ENCODE results near the gene MTOR. TPM values are rescaled to one million over a fixed set of nuclear protein-coding genes. Genes with fewer than 3 reads are reported as not detected.

Gene MTOR
- total and polyA plus RNA-seq, 2 donors (not counting 3 experiments of a cell fraction or from before 2014, with no cell fraction given): 33.5 to 50.4 TPM

DNA sequence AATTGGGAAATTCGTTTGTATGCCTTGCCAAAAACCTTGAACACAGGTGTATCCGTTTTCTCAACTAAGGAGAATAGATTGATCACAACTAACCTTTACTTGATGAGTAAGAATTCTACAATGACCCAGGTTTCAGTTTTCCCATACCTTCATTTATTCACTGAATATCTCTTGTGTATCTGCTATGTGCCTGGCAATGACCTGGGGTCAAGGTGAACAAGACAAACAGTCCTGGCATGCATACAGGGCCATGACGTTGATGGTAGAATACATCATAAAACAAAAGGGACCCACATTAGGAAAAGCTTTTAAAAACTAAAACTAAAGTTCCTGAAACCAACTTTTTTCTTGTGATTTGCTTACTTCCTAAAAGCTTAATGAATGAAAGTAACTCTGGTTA is 130.5 kb downstream of the MTOR start:
- DNase-seq (ENCODE audit: low read depth, low spot score): no peak
- no TSS peak for BruUV-seq (replicated peaks)
- FAIRE-seq: no peak
- H3K27me3 ChIP-seq (ENCODE audit: control insufficient read depth in 2 of 2, insufficient read depth in 2 of 2, low read length in 2 of 2): no peaks in the 10 kb centered on the region
- no peak overlapping the region for H3K27ac ChIP-seq (ENCODE audit: insufficient read depth, low read depth, low read length)
- no peaks in the 10 kb centered on the region for H4K20me1 ChIP-seq (replicated peaks; ENCODE audit: control insufficient read depth, extremely low read depth, insufficient read depth, low read length)
- peaks cover 8% of the 10 kb centered on the region for H3K4me1 ChIP-seq (ENCODE audit: control insufficient read depth, extremely low read depth, insufficient read depth, low read length)
- no peak overlapping the region for H3K9ac ChIP-seq (replicated peaks; ENCODE audit: extremely low read depth, insufficient read depth, low read length)
- no peak overlapping the region for H3K4me2 ChIP-seq (ENCODE audit: insufficient read depth, low read length)
- H3K79me2 ChIP-seq (ENCODE audit: control insufficient read depth, insufficient read depth, low read length): no peaks in the 10 kb centered on the region
- ChIA-PET CTCF (no interaction called here), POLR2A (interaction anchor here (0.6 kb wide), 1 partner anchor 121 kb away, joined by 11 read pairs; no protein-coding TSS in a partner anchor)
- dilution Hi-C loops (cut with MboI; ENCODE audit: extremely low pct_ligation_motif_present, low sequenced_read_pairs) (no loop called here), intact Hi-C loops (cut with micrococcal nuclease) (no loop called here)
- H3K36me3 ChIP-seq (ENCODE audit: control insufficient read depth in 2 of 2, extremely low read depth in 1 of 2, insufficient read depth in 2 of 2, low read length in 2 of 2): peaks cover 19 to 49% of the 10 kb centered on the region in 2 experiments
- H3K9me1 ChIP-seq (replicated peaks; ENCODE audit: control insufficient read depth, extremely low read depth, insufficient read depth, low read length): no peaks in the 10 kb centered on the region
- no peak overlapping the region for H3K4me3 ChIP-seq (replicated peaks in 1 of 3; ENCODE audit: insufficient read depth in 1 of 3, low read depth in 1 of 3, low read length in 3 of 3)
- no peak overlapping the region for H2AFZ ChIP-seq (ENCODE audit: low read depth, low read length)
- H3K9me3 ChIP-seq (replicated peaks; ENCODE audit: control insufficient read depth, insufficient read depth, low read length): no peaks in the 10 kb centered on the region
- TF ChIP-seq EZH2 (IDR thresholded peaks at IDR 0.05; ENCODE audit: borderline replicate concordance, low read depth, low read length, severe bottlenecking): no peak
- no peak for TF ChIP-seq GATA2 (IDR thresholded peaks at IDR 0.05; ENCODE audit: insufficient read depth, insufficient read length, low read depth, low read length)
- TF ChIP-seq MYC (IDR thresholded peaks at IDR 0.05; ENCODE audit: low read depth, low read length): no peak
- TF ChIP-seq, protein P1, sequence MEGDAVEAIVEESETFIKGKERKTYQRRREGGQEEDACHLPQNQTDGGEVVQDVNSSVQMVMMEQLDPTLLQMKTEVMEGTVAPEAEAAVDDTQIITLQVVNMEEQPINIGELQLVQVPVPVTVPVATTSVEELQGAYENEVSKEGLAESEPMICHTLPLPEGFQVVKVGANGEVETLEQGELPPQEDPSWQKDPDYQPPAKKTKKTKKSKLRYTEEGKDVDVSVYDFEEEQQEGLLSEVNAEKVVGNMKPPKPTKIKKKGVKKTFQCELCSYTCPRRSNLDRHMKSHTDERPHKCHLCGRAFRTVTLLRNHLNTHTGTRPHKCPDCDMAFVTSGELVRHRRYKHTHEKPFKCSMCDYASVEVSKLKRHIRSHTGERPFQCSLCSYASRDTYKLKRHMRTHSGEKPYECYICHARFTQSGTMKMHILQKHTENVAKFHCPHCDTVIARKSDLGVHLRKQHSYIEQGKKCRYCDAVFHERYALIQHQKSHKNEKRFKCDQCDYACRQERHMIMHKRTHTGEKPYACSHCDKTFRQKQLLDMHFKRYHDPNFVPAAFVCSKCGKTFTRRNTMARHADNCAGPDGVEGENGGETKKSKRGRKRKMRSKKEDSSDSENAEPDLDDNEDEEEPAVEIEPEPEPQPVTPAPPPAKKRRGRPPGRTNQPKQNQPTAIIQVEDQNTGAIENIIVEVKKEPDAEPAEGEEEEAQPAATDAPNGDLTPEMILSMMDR (IDR thresholded peaks at IDR 0.05; ENCODE audit: extremely low read depth in 1 of 2, insufficient read depth in 1 of 2, low read depth in 1 of 2, low read length in 2 of 2): no peak
- TF ChIP-seq JUN (IDR thresholded peaks at IDR 0.05; ENCODE audit: borderline replicate concordance, insufficient read depth, insufficient read length, low read depth): no peak
- no peak for TF ChIP-seq POLR2A (IDR thresholded peaks at IDR 0.05; ENCODE audit: low read depth, low read length)
- TF ChIP-seq, protein P2, sequence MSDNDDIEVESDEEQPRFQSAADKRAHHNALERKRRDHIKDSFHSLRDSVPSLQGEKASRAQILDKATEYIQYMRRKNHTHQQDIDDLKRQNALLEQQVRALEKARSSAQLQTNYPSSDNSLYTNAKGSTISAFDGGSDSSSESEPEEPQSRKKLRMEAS (IDR thresholded peaks at IDR 0.05; ENCODE audit: insufficient read depth, insufficient read length): no peak
- TF ChIP-seq FOS (IDR thresholded peaks at IDR 0.05; ENCODE audit: borderline replicate concordance, insufficient read depth, low read length): no peak
- TF ChIP-seq POLR2AphosphoS5 (IDR thresholded peaks at IDR 0.05; ENCODE audit: insufficient read depth, low read depth, low read length): no peak

All from endothelial cell of umbilical vein (primary cell).